Stimulated activated naive CD8-positive, alpha-beta T cell treated with anti-CD3 and anti-CD28 coated beads, Interleukin-15, amount 100 ng/mL, for 72 hours (primary cell): ENCODE data around the gene COG4.

Source experiments
- ATAC-seq: fragments of 150-1000 bp; cut with Tn5 transposase; 2 replicates; pipeline ENCODE4 v1.10.0; 2021; ENCODE audit warnings: mild to moderate bottlenecking, moderate library complexity
- DNase-seq, 2 donors: peaks; one replicate each; pipeline ENCODE4 v3.0.0; 2021 to 2022
- H3K27ac Mint-ChIP-seq, 2 donors: one replicate each; pipeline ENCODE4 v1.8.0; 2022; ENCODE audit warnings: mild to moderate bottlenecking in 2 of 2, mixed read lengths in 2 of 2, moderate library complexity in 2 of 2
- H3K27me3 Mint-ChIP-seq: one replicate; pipeline ENCODE4 v1.8.0; 2022; ENCODE audit warnings: mixed read lengths
- H3K4me1 Mint-ChIP-seq: one replicate; pipeline ENCODE4 v1.8.0; 2022; ENCODE audit warnings: mild to moderate bottlenecking, mixed read lengths
- H3K4me3 Mint-ChIP-seq, 2 donors: one replicate each; pipeline ENCODE4 v1.8.0; 2022; ENCODE audit warnings: mild to moderate bottlenecking in 2 of 2, mixed read lengths in 2 of 2, moderate library complexity in 1 of 2
- H3K9me3 Mint-ChIP-seq, 2 donors: one replicate each; pipeline ENCODE4 v1.8.0; 2022; ENCODE audit warnings: mixed read lengths in 2 of 2

Gene COG4

GRCh38 chr16:70476272-70477020, 46.9 kb downstream of the COG4 start:
- Mint-ChIP-seq H3K27ac (peak overlapping the region; percentile 79 to 96), H3K9me3 (no peaks in the 10 kb centered on the region), H3K4me1 (peaks cover 39% of the 10 kb centered on the region), H3K4me3 (peak overlapping the region; percentile 49 to 73), H3K27me3 (no peaks in the 10 kb centered on the region)
- ATAC-seq (peak; percentile 95), DNase-seq (peak; percentile 51 to 75)

GRCh38 chr16:70475054-70475871, 48.1 kb downstream of the COG4 start:
- no peak overlapping the region for H3K4me3 Mint-ChIP-seq
- no peaks in the 10 kb centered on the region for H3K27me3 Mint-ChIP-seq
- peak overlapping the region in 1 of 2 donors; percentile 79 for H3K27ac Mint-ChIP-seq
- peaks cover 39% of the 10 kb centered on the region for H3K4me1 Mint-ChIP-seq
- H3K9me3 Mint-ChIP-seq = no peaks in the 10 kb centered on the region
- no peak for DNase-seq
- no peak for ATAC-seq

- DNase-seq (no peak), ATAC-seq (no peak)
- Mint-ChIP-seq H3K4me1 (peaks cover 39% of the 10 kb centered on the region), H3K9me3 (no peaks in the 10 kb centered on the region), H3K27ac (peak overlapping the region in 1 of 2 donors; percentile 88), H3K27me3 (no peaks in the 10 kb centered on the region), H3K4me3 (no peak overlapping the region)
Measured at GRCh38 chr16:70474320-70475053, 48.9 kb downstream of the COG4 start.

GRCh38 chr16:70473446-70474319, 49.7 kb downstream of the COG4 start:
- DNase-seq (no peak), ATAC-seq (no peak)
- H3K4me3 Mint-ChIP-seq = no peak overlapping the region
- no peaks in the 10 kb centered on the region for H3K9me3 Mint-ChIP-seq
- H3K27me3 Mint-ChIP-seq = no peaks in the 10 kb centered on the region
- peaks cover 34% of the 10 kb centered on the region for H3K4me1 Mint-ChIP-seq
- H3K27ac Mint-ChIP-seq = peak overlapping the region in 1 of 2 donors; percentile 88

- Mint-ChIP-seq H3K27ac (peak overlapping the region in 1 of 2 donors; percentile 76), H3K27me3 (no peaks in the 10 kb centered on the region), H3K4me3 (no peak overlapping the region), H3K4me1 (peaks cover 26% of the 10 kb centered on the region), H3K9me3 (no peaks in the 10 kb centered on the region)
- DNase-seq = no peak
- ATAC-seq = no peak
Measured at GRCh38 chr16:70472786-70473433, 50.4 kb downstream of the COG4 start.

- H3K27me3 Mint-ChIP-seq = no peaks in the 10 kb centered on the region
- no peaks in the 10 kb centered on the region for H3K9me3 Mint-ChIP-seq
- ATAC-seq (peak; percentile 7), DNase-seq (no peak)
- no peak overlapping the region for H3K27ac Mint-ChIP-seq
- H3K4me1 Mint-ChIP-seq = peaks cover 7% of the 10 kb centered on the region
- H3K4me3 Mint-ChIP-seq = no peak overlapping the region
Measured at GRCh38 chr16:70470927-70471341, 52.4 kb downstream of the COG4 start.

- DNase-seq (no peak), ATAC-seq (no peak)
- Mint-ChIP-seq H3K9me3 (no peaks in the 10 kb centered on the region), H3K27me3 (no peaks in the 10 kb centered on the region), H3K4me3 (no peak overlapping the region), H3K4me1 (peaks cover under 1% of the 10 kb centered on the region), H3K27ac (peak overlapping the region; percentile 29 to 44)
Measured at GRCh38 chr16:70470141-70470926, 53.0 kb downstream of the COG4 start.

GRCh38 chr16:70468776-70469525, 54.4 kb downstream of the COG4 start:
- Mint-ChIP-seq H3K27me3 (no peaks in the 10 kb centered on the region), H3K4me1 (no peaks in the 10 kb centered on the region), H3K27ac (peak overlapping the region; percentile 26 to 95), H3K4me3 (no peak overlapping the region), H3K9me3 (no peaks in the 10 kb centered on the region)
- peak; percentile 16 for ATAC-seq
- DNase-seq = no peak

GRCh38 chr16:70467608-70468007, 55.7 kb downstream of the COG4 start:
- no peak for ATAC-seq
- H3K27me3 Mint-ChIP-seq = no peaks in the 10 kb centered on the region
- no peaks in the 10 kb centered on the region for H3K9me3 Mint-ChIP-seq
- DNase-seq = no peak
- H3K4me1 Mint-ChIP-seq = no peaks in the 10 kb centered on the region
- H3K27ac Mint-ChIP-seq = no peak overlapping the region
- H3K4me3 Mint-ChIP-seq = no peak overlapping the region

GRCh38 chr16:70467113-70467512, 56.2 kb downstream of the COG4 start:
- Mint-ChIP-seq H3K4me3 (no peak overlapping the region), H3K27ac (no peak overlapping the region), H3K9me3 (no peaks in the 10 kb centered on the region), H3K4me1 (no peaks in the 10 kb centered on the region), H3K27me3 (no peaks in the 10 kb centered on the region)
- DNase-seq (no peak), ATAC-seq (no peak)

- no peaks in the 10 kb centered on the region for H3K27me3 Mint-ChIP-seq
- no peak for ATAC-seq
- no peak for DNase-seq
- H3K4me3 Mint-ChIP-seq = no peak overlapping the region
- H3K4me1 Mint-ChIP-seq = no peaks in the 10 kb centered on the region
- no peak overlapping the region for H3K27ac Mint-ChIP-seq
- H3K9me3 Mint-ChIP-seq = no peaks in the 10 kb centered on the region
Measured at GRCh38 chr16:70466805-70467076, 56.6 kb downstream of the COG4 start.

- Mint-ChIP-seq H3K27ac (no peak overlapping the region), H3K4me3 (no peak overlapping the region), H3K27me3 (no peaks in the 10 kb centered on the region), H3K4me1 (no peaks in the 10 kb centered on the region), H3K9me3 (no peaks in the 10 kb centered on the region)
- no peak for ATAC-seq
- no peak for DNase-seq
Measured at GRCh38 chr16:70465999-70466804, 57.2 kb downstream of the COG4 start.

- ATAC-seq (no peak), DNase-seq (no peak)
- Mint-ChIP-seq H3K27me3 (no peaks in the 10 kb centered on the region), H3K9me3 (no peaks in the 10 kb centered on the region), H3K4me3 (no peak overlapping the region), H3K4me1 (no peaks in the 10 kb centered on the region), H3K27ac (no peak overlapping the region)
Measured at GRCh38 chr16:70463235-70463634, 60.1 kb downstream of the COG4 start.
